Type B pancreatic cell (in vitro differentiated cells): Measurements from ENCODE around the gene OLFML3. TPM values are rescaled to one million over a fixed set of nuclear protein-coding genes. Genes with fewer than 3 reads are reported as not detected.
A peak's percentile ranks its signal among the peaks of the same experiment; 100 is the strongest.

Source experiments
- DNase-seq: peaks from one replicate; pipeline ENCODE4 v3.0.0; 2021; ENCODE audit warnings: mixed read lengths; ENCODE audit not compliant: unreplicated experiment; ENCODE audit errors: extremely low spot score
- H3K27ac Mint-ChIP-seq: 2 replicates; pipeline ENCODE4 v1.8.0; 2021; ENCODE audit warnings: mild to moderate bottlenecking, mixed read lengths
- H3K27me3 Mint-ChIP-seq: 2 replicates; pipeline ENCODE4 v1.8.0; 2021; ENCODE audit warnings: mixed read lengths
- H3K36me3 Mint-ChIP-seq: 2 replicates; pipeline ENCODE4 v1.8.0; 2021; ENCODE audit warnings: mixed read lengths
- H3K4me1 Mint-ChIP-seq: one replicate; pipeline ENCODE4 v1.8.0; 2021; ENCODE audit warnings: mixed read lengths; ENCODE audit not compliant: unreplicated experiment
- H3K4me3 Mint-ChIP-seq: 2 replicates; pipeline ENCODE4 v1.8.0; 2021; ENCODE audit warnings: mild to moderate bottlenecking, mixed read lengths
- H3K9me3 Mint-ChIP-seq: 2 replicates; pipeline ENCODE4 v1.8.0; 2021; ENCODE audit warnings: mixed read lengths
- CTCF ChIP-seq: fragments of 200-600 bp; sonication (generic); conservative IDR thresholded peaks from 2 replicates; pipeline ENCODE4 v1.5.0; 2021; ENCODE audit warnings: antibody characterized with exemption, mild to moderate bottlenecking
- total RNA-seq: library from RNA; stranded (reverse); gene quantifications from 2 replicates; pipeline ENCODE4 v1.2.1, GENCODE V29; 2021; ENCODE audit warnings: low replicate concordance

OLFML3 gene
- total RNA-seq, 1 donor from 2014 or later, result 30.5 TPM

- Mint-ChIP-seq H3K4me1 (peaks cover 46% of the 10 kb centered on the region), H3K27me3 (no peaks in the 10 kb centered on the region), H3K9me3 (no peaks in the 10 kb centered on the region), H3K27ac (peak overlapping the region; percentile 2), H3K36me3 (no peaks in the 10 kb centered on the region), H3K4me3 (peak overlapping the region; percentile 46)
- DNase-seq, result no peak
- TF ChIP-seq CTCF, result no peak
Observed at GRCh38 chr1:113934006-113934405, 45.3 kb upstream of the OLFML3 start.

DNA sequence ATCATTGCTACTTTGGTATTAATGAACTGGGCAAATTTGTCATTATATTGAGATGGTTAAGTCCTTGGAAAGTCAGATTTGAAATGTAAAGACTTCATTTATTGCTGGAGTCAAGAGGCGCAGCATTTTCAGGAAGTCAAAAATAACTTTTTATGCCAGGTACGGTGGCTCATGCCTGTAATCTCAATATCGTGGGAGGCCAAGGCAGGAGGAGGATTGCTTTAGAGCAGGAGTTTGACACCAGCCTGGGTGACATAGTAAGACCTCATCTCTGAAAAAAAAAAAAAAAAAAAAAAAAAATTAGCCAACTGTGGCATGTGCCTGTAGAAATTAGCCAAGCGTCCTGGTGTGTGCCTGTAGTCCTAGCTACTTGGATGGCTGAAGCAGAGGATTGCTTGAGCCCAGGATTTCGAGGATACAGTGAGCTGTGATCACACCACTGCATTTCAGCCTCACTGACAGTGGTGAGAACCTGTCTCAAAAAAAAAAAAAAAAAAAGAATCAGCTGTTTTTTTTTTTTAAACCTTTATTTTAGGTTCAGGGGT lies 44.7 kb upstream of the OLFML3 start:
- no peaks in the 10 kb centered on the region for H3K36me3 Mint-ChIP-seq
- no peaks in the 10 kb centered on the region for H3K27me3 Mint-ChIP-seq
- H3K4me3 Mint-ChIP-seq, result no peak overlapping the region
- H3K27ac Mint-ChIP-seq, result no peak overlapping the region
- peaks cover 45% of the 10 kb centered on the region for H3K4me1 Mint-ChIP-seq
- no peak for TF ChIP-seq CTCF
- H3K9me3 Mint-ChIP-seq, result no peaks in the 10 kb centered on the region
- no peak for DNase-seq

GRCh38 chr1:113935176-113935575 lies 44.1 kb upstream of the OLFML3 start:
- Mint-ChIP-seq H3K36me3 (no peaks in the 10 kb centered on the region), H3K9me3 (no peaks in the 10 kb centered on the region), H3K4me1 (peaks cover 45% of the 10 kb centered on the region), H3K4me3 (no peak overlapping the region), H3K27me3 (no peaks in the 10 kb centered on the region), H3K27ac (no peak overlapping the region)
- no peak for DNase-seq
- no peak for TF ChIP-seq CTCF

- H3K4me3 Mint-ChIP-seq, result no peak overlapping the region
Observed at GRCh38 chr1:113935970-113936369, 43.3 kb upstream of the OLFML3 start.

DNA sequence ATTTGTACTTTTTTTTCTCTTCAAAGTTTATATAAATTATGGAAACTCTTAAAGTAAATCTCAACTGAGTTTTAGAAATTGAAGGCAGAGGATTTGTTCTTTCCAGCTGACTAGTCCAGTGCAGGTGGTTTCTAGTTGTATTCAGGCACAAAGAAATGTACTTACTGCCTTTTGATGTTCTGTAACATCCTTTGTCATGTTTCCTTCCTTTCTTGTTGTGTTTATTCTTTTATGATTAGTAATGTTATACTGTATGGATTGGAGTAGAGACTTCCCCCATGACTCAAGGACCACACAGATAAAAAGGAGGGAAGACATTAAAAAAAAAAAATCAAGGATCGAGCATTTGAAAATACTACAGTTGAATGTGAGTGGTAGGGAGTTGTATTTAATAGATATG lies 42.1 kb upstream of the OLFML3 start:
- Mint-ChIP-seq H3K4me1 (peaks cover 31% of the 10 kb centered on the region), H3K27ac (no peak overlapping the region), H3K27me3 (no peaks in the 10 kb centered on the region), H3K4me3 (no peak overlapping the region), H3K36me3 (peaks cover 10% of the 10 kb centered on the region), H3K9me3 (no peaks in the 10 kb centered on the region)
- no peak for DNase-seq
- TF ChIP-seq CTCF, result no peak

More at GRCh38 chr1:113935970-113936369, 43.3 kb upstream of the OLFML3 start:
- H3K4me1 Mint-ChIP-seq, result peaks cover 42% of the 10 kb centered on the region
- no peaks in the 10 kb centered on the region for H3K9me3 Mint-ChIP-seq
- no peak for DNase-seq
- H3K27me3 Mint-ChIP-seq, result no peaks in the 10 kb centered on the region
- H3K27ac Mint-ChIP-seq, result no peak overlapping the region
- peaks cover 6% of the 10 kb centered on the region for H3K36me3 Mint-ChIP-seq
- TF ChIP-seq CTCF, result no peak

GRCh38 chr1:113938192-113938591 lies 41.1 kb upstream of the OLFML3 start:
- H3K4me3 Mint-ChIP-seq, result no peak overlapping the region
- peaks cover 24% of the 10 kb centered on the region for H3K4me1 Mint-ChIP-seq
- no peak overlapping the region for H3K27ac Mint-ChIP-seq
- no peak for DNase-seq
- H3K36me3 Mint-ChIP-seq, result peaks cover 12% of the 10 kb centered on the region
- no peak for TF ChIP-seq CTCF
- peaks cover 2% of the 10 kb centered on the region for H3K9me3 Mint-ChIP-seq
- H3K27me3 Mint-ChIP-seq, result no peaks in the 10 kb centered on the region
